GM21723 (cell line): ENCODE data around the gene CRACR2B.

ENCODE experiments used
- ATAC-seq: cut with Tn5 transposase; IDR thresholded peaks from one replicate; pipeline ENCODE4 v1.9.1; 2021; ENCODE audit warnings: mild to moderate bottlenecking, moderate library complexity; ENCODE audit not compliant: unreplicated experiment

CRACR2B gene

GRCh38 chr11:794766-795633, 32.7 kb upstream of the CRACR2B start:
- ATAC-seq = no peak

- ATAC-seq = no peak
These were observed 31.8 kb upstream of the CRACR2B start for GRCh38 chr11:795634-796564.

GRCh38 chr11:796565-797295, 31.0 kb upstream of the CRACR2B start:
- ATAC-seq = no peak

GRCh38 chr11:797296-798092, 30.2 kb upstream of the CRACR2B start:
- peak; percentile 45 for ATAC-seq

- peak; percentile 67 for ATAC-seq
These were observed 29.5 kb upstream of the CRACR2B start, which contains the start of gene SLC25A22 for GRCh38 chr11:798093-798713. SLC25A22 (minus strand) TSS chr11:798281; CDS start chr11:795006, 3,275 bp downstream.

- no peak for ATAC-seq
These were observed 27.9 kb upstream of the CRACR2B start for GRCh38 chr11:799641-800316.

GRCh38 chr11:800473-800872, 27.2 kb upstream of the CRACR2B start:
- no peak for ATAC-seq

- ATAC-seq = no peak
These were observed 26.5 kb upstream of the CRACR2B start for GRCh38 chr11:801097-801780.

- no peak for ATAC-seq
These were observed 25.6 kb upstream of the CRACR2B start for GRCh38 chr11:802018-802617.

GRCh38 chr11:802693-803466, 24.8 kb upstream of the CRACR2B start:
- no peak for ATAC-seq

GRCh38 chr11:803467-803742, 24.3 kb upstream of the CRACR2B start:
- ATAC-seq = no peak

- ATAC-seq = no peak
These were observed 23.7 kb upstream of the CRACR2B start for GRCh38 chr11:803770-804598.

GRCh38 chr11:804599-804964, 23.1 kb upstream of the CRACR2B start:
- ATAC-seq = no peak

- ATAC-seq = peak; percentile 1
These were observed 19.1 kb upstream of the CRACR2B start for GRCh38 chr11:808427-809286.

GRCh38 chr11:809287-810039, 18.3 kb upstream of the CRACR2B start, which contains the start of gene RPLP2:
RPLP2 (plus strand) TSS chr11:809967; CDS start chr11:810235, 268 bp downstream.
- ATAC-seq = peak; percentile 75
